Right lobe of liver (tissue), 4 donors: Measurements from ENCODE around the gene TMEM53.

Experiments used
- CTCF ChIP-seq, 4 donors: fragments of 200-600 bp in 3 of 4; fragments of 450-650 bp in 1 of 4; IDR thresholded peaks; one replicate each; pipeline versions ENCODE4 v1.5.1 to v1.8.0; 2016 to 2022; ENCODE audit warnings: antibody characterized with exemption in 4 of 4, mild to moderate bottlenecking in 2 of 4
- POLR2A ChIP-seq: fragments of 450-650 bp; IDR thresholded peaks from one replicate; pipeline ENCODE4 v1.6.1; 2017; ENCODE audit warnings: antibody characterized with exemption, mild to moderate bottlenecking
- donor health status: DM: no; HTN: no; CAD: no.
- donor health status: DM: no; HTN: no; CAD: no.
- donor health status: DM: no; HTN: yes; CAD: no.

- no peak for TF ChIP-seq POLR2A
- no peak for TF ChIP-seq CTCF (IDR thresholded peaks at IDR 0.05)
These were observed 64.3 kb downstream of the TMEM53 start for GRCh38 chr1:44609768-44610526.
